Fibroblast of upper back skin (primary cell): Measurements from ENCODE around the gene MARCO.

Source experiments
- DNase-seq: peaks from one replicate; pipeline ENCODE4 v3.0.0-alpha.2; 2013

MARCO gene, protein sequence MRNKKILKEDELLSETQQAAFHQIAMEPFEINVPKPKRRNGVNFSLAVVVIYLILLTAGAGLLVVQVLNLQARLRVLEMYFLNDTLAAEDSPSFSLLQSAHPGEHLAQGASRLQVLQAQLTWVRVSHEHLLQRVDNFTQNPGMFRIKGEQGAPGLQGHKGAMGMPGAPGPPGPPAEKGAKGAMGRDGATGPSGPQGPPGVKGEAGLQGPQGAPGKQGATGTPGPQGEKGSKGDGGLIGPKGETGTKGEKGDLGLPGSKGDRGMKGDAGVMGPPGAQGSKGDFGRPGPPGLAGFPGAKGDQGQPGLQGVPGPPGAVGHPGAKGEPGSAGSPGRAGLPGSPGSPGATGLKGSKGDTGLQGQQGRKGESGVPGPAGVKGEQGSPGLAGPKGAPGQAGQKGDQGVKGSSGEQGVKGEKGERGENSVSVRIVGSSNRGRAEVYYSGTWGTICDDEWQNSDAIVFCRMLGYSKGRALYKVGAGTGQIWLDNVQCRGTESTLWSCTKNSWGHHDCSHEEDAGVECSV

DNA sequence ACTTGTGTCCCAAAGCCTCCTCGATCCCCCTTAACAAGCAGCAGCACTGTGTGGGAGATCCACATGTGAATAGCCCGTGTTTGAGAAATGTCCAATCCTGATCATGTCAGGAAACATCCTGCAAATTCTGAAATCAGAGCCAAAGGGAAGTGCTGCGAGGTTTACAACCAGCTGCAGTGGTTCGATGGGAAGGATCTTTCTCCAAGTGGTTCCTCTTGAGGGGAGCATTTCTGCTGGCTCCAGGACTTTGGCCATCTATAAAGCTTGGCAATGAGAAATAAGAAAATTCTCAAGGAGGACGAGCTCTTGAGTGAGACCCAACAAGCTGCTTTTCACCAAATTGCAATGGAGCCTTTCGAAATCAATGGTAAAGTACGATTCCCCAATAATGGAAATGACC lies at the start of gene MARCO:
Gene MARCO, plus strand, starts transcription at position 164 of the 400 bp plus-strand sequence. Its CDS starts 107 bp downstream, at position 271.
- no peak for DNase-seq

- DNase-seq: no peak
These were observed 48.9 kb upstream of the MARCO start for GRCh38 chr2:118893100-118893499.

DNA sequence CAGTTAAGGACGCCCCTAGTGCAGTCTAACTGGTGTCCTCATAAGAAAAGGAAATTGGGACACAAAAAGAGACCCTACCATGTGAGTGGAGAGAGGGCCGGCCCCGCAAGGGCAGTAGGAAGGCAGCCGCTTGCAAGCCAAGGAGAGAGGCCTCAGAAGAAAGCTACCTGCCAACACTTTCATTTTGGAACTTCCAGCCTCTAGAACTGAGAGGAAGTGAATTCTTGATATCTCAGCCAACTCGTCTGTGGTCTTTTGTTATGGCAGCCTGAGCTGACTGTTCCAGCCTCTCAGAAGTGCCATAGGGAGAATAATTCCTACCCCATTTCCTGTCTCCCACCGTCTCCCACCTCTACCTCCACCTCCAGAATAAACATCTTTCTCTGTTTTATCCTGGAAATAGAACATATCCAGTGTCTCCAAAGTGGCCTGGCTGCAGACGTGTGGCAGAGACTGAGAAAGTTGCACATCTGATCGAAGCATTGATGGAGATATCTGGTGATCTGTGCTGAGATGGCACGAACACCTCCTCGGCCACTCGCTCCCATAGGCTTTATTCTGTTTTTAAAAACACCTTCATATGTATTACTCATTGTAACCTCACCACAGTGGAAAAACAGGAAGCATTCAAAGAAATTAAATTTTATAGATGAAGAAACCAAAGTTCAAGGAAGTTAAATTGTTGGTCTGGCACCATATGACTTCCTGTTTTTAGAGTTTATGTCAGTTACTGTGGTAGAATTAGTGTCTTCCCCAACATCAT lies 39.5 kb upstream of the MARCO start:
- no peak for DNase-seq

DNA sequence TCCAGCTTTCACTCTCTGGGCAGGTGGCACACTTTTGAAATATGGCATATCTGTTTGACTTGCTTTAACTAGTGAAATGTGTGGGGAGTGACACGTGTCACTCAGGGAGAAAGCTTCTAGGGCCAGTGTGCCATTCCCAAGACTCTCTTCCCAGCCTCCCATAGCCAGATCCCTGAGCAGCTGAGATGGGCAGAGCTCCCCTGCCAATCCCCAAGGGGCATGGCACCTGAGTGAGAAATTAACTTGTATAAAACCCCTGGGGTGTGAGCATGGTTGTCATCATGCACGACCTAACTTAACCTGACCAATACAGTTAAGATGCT lies 39.0 kb upstream of the MARCO start:
- no peak for DNase-seq

DNA sequence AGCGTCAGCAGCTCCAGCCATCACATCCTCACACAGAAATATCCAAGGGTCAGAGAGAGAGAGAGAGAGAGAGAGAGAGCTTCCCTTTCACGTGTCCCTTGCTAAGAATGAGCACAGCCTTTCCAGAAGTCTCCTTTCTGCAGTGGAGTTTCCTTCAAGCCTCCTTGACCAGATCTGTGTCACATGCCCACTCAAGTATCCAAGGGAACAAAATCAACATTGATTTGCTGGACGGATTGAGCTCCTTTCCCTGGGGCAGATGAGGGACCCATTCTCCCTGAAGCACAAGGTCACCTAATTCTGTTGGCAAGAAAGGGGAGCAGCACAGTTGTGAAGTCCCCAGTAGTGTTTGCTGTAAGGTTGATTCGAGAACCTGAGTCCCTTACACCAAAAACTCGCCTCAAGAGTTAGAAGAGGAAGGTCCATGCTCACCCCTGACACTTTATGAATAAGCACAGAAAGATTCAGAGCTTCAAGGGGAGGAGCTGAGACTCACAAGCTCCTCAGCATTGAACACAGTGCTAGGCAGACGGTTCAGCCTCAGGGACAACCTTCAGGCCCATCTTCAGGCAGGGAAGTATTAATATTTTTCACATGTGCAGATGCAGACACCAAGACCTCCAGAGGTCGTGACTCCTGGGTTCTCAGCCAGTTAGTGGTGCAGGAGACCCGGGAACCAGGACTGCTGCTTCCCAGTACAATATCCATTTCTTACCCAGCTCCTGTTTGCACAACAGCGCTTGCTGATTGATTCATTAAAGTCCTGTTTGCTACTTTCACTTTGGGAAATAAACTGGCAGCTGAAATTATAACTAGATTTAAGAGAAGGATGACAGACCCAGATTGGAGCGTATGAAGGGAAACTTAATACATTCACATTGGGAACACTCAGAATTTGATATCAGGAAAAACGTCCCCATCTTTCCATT lies 38.2 kb upstream of the MARCO start:
- DNase-seq: no peak

DNA sequence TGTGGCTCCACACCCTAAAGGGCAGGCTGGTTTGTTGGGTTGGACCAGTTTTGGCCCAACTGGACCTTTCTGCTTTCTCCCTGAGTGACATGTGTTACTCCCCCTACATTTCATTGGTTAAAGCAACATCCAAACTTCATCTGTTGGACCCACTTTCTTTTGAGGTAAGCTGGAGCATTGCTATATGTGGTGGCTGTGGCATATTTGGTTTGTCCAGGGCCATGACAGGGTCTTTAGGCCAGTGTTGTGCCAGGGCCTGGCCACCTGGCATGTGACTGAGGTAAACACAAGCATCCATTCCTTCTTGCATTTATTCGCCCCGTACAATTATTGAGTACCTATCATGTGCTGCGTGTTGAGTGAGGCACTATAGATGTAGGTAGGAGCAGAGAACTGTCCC lies 36.8 kb upstream of the MARCO start:
- DNase-seq: no peak

DNA sequence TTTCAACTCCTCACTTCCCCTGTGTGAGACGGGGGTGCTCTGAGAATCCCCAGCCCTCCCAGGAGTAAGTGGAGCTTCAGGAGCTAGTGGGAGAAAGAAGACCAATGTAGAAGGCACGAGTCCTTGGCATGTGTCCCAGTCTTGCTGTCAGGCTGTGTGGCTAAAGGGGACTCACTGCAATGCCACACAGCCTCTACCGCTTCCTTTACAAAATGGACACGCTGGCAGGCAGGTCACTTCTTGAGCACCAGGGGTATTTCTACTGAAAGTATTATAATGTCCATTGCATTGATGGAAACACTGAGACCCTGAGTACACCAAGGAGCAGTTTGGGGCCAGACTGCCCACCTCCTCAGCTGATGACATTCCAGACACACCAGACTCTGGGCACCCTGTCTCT lies 35.8 kb upstream of the MARCO start:
- DNase-seq: no peak

GRCh38 chr2:118907759-118908158 lies 34.2 kb upstream of the MARCO start:
- no peak for DNase-seq

- no peak for DNase-seq
These were observed 32.8 kb upstream of the MARCO start for GRCh38 chr2:118909191-118909590.

GRCh38 chr2:118911166-118911856 lies 30.7 kb upstream of the MARCO start:
- no peak for DNase-seq

DNA sequence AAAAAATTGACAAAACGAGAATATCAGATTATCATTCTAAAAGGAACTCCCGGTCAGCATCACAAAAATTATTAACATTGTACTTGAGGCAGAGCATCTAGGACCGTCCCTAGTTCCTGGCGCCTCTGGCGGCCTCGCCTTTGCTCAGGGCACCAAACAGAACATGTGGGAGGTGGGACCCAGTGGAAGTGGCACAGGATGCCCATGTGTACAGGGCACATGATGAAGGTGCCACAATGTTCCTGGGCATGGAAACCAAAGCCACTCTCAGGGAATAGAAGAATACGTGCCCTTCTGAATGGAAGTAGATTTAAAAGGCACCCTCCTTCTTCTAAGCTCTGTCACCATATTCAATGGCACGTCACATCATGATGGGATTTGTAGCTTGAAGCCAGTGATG lies 30.1 kb upstream of the MARCO start:
- DNase-seq: no peak

GRCh38 chr2:118913131-118913802 lies 28.7 kb upstream of the MARCO start:
- no peak for DNase-seq

- DNase-seq: peak; percentile 4
These were observed 28.0 kb upstream of the MARCO start for GRCh38 chr2:118913803-118914645.

- DNase-seq: no peak
These were observed 27.1 kb upstream of the MARCO start for GRCh38 chr2:118914721-118915453.

- no peak for DNase-seq
These were observed 24.0 kb upstream of the MARCO start for GRCh38 chr2:118918017-118918416.

- no peak for DNase-seq
These were observed 20.3 kb upstream of the MARCO start for GRCh38 chr2:118921646-118922045.

- no peak for DNase-seq
These were observed 19.7 kb upstream of the MARCO start for GRCh38 chr2:118922254-118922653.

DNA sequence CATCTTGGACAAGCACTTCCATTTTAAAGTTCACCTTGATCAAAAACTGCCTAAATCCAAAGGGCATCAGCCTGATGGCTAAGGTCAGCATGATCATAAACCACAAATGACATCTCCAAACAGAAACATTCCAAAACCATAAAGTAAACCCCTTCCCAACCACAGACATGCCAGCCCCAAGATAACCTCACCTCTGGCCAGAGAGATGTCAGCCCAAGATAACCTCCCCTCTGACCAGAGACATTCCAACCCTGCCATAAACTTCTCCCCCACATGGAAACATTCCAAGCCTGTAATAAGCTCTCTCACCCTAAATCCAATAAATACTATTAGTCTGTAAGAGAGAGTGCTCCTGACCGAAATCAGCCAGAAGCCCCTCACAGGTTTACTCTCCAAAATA lies 18.6 kb upstream of the MARCO start:
- no peak for DNase-seq

GRCh38 chr2:118925476-118925875 lies 16.5 kb upstream of the MARCO start:
- DNase-seq: no peak

GRCh38 chr2:118925981-118926380 lies 16.0 kb upstream of the MARCO start:
- no peak for DNase-seq
